Caco-2 (cell line): ENCODE results near the gene SGCD. TPM values are rescaled to one million over a fixed set of nuclear protein-coding genes. Genes with fewer than 3 reads are reported as not detected.

Experiments used
- BruUV-seq: library from RNA; stranded (reverse); fragments of 400-500 nt; replicated peaks from 2 replicates; lab custom pipeline; 2021; lab: Mats Ljungman, UMichigan
- CTCF ChIA-PET: fragments of 300-600 bp; sonication (Branson Sonifier 250); formaldehyde crosslinking; loops from one replicate; lab custom pipeline; 2022; ENCODE audit warnings: antibody characterized with exemption; lab: Charles Lee
- POLR2A ChIA-PET: fragments of 300-600 bp; sonication (Branson Sonifier 250); formaldehyde crosslinking; loops from one replicate; lab custom pipeline; 2022; ENCODE audit warnings: antibody characterized with exemption; lab: Charles Lee
- DNase-seq, 2 experiments: peaks; one replicate each; pipeline versions ENCODE4 v3.0.0 to v3.0.0-alpha.2; 2020 to 2022
- H3K27me3 ChIP-seq: replicated peaks from 2 replicates; pipeline ENCODE4 v1.6.0; 2011; ENCODE audit warnings: low read length; ENCODE audit not compliant: control insufficient read depth, insufficient read depth
- H3K36me3 ChIP-seq: 2 replicates; pipeline ENCODE4 v1.5.1; 2011; ENCODE audit warnings: low read length; ENCODE audit not compliant: control insufficient read depth, insufficient read depth
- H3K4me1 ChIP-seq: fragments of 250-450 bp; sonication (Bioruptor Pico); 2 replicates; pipeline ENCODE4 v1.5.1; 2020; ENCODE audit warnings: mild to moderate bottlenecking
- H3K4me3 ChIP-seq: 2 replicates; pipeline ENCODE4 v1.5.1; 2011; ENCODE audit warnings: low read depth, mild to moderate bottlenecking, control low read depth, low read length
- H3K9me3 ChIP-seq: fragments of 250-450 bp; sonication (Bioruptor Pico); 2 replicates; pipeline ENCODE4 v1.5.1; 2020; ENCODE audit warnings: mild to moderate bottlenecking, moderate library complexity
- H3K27ac Mint-ChIP-seq: one replicate; pipeline ENCODE4 v1.8.0; 2022; ENCODE audit warnings: mixed read lengths; ENCODE audit not compliant: unreplicated experiment
- H3K27me3 Mint-ChIP-seq: one replicate; pipeline ENCODE4 v1.8.0; 2022; ENCODE audit warnings: mixed read lengths; ENCODE audit not compliant: insufficient read depth, unreplicated experiment
- H3K36me3 Mint-ChIP-seq: one replicate; pipeline ENCODE4 v1.8.0; 2022; ENCODE audit warnings: mild to moderate bottlenecking, mixed read lengths; ENCODE audit not compliant: insufficient read depth, unreplicated experiment
- H3K4me1 Mint-ChIP-seq: one replicate; pipeline ENCODE4 v1.8.0; 2022; ENCODE audit warnings: low read depth, mixed read lengths; ENCODE audit not compliant: unreplicated experiment
- H3K4me3 Mint-ChIP-seq: one replicate; pipeline ENCODE4 v1.8.0; 2022; ENCODE audit warnings: mild to moderate bottlenecking, moderate library complexity, mixed read lengths; ENCODE audit not compliant: unreplicated experiment
- H3K9me3 Mint-ChIP-seq: one replicate; pipeline ENCODE4 v1.8.0; 2022; ENCODE audit warnings: mixed read lengths; ENCODE audit not compliant: unreplicated experiment
- CTCF ChIP-seq, 2 experiments: fragments of 200-600 bp in 1 of 2; IDR thresholded peaks; 1 replicate in 1 of 2; 2 replicates in 1 of 2; pipeline versions ENCODE4 v1.5.1 to v1.8.0; 2011 to 2022; ENCODE audit warnings: antibody characterized with exemption in 1 of 2, control low read depth in 1 of 2, inconsistent platforms in 1 of 2, low read depth in 1 of 2, low read length in 1 of 2, mild to moderate bottlenecking in 1 of 2, moderate library complexity in 1 of 2; ENCODE audit not compliant: insufficient read depth in 1 of 2, severe bottlenecking in 1 of 2, unreplicated experiment in 1 of 2
- intact Hi-C: fragments of 100-400 bp; cut with micrococcal nuclease; formaldehyde crosslinking; loops from one replicate; pipeline ENCODE4 v1.10.0; 2022; ENCODE audit not compliant: unreplicated experiment
- total RNA-seq: library from RNA; stranded (reverse); gene quantifications from 2 replicates; pipeline ENCODE4 v1.2.3, GENCODE V29; 2022

Gene SGCD
- total RNA-seq, 1 experiment from 2014 or later = 0.20 TPM

GRCh38 chr5:156331181-156331580 lies 4.2 kb downstream of the SGCD start:
- no peaks in the 10 kb centered on the region for H3K36me3 Mint-ChIP-seq
- no peak for DNase-seq
- H3K27ac Mint-ChIP-seq = no peak overlapping the region
- POLR2A ChIA-PET = no interaction called here
- CTCF ChIA-PET = no interaction called here
- no peak overlapping the region for H3K4me3 Mint-ChIP-seq
- intact Hi-C loops = no loop called here
- no peaks in the 10 kb centered on the region for H3K9me3 ChIP-seq
- no peak for TF ChIP-seq CTCF (IDR thresholded peaks at IDR 0.05; ENCODE audit: insufficient read depth in 1 of 2, low read depth in 1 of 2, low read length in 1 of 2, severe bottlenecking in 1 of 2, unreplicated experiment in 1 of 2)
- no TSS peak for BruUV-seq
- peaks cover 9% of the 10 kb centered on the region for H3K9me3 Mint-ChIP-seq
- H3K36me3 ChIP-seq = no peaks in the 10 kb centered on the region
- no peaks in the 10 kb centered on the region for H3K27me3 Mint-ChIP-seq
- H3K27me3 ChIP-seq = no peaks in the 10 kb centered on the region
- no peak overlapping the region for H3K4me3 ChIP-seq
- H3K4me1 Mint-ChIP-seq = no peaks in the 10 kb centered on the region
- H3K4me1 ChIP-seq = no peaks in the 10 kb centered on the region

- Mint-ChIP-seq H3K9me3 (peaks cover 9% of the 10 kb centered on the region), H3K4me3 (no peak overlapping the region), H3K4me1 (no peaks in the 10 kb centered on the region), H3K27ac (no peak overlapping the region), H3K36me3 (no peaks in the 10 kb centered on the region), H3K27me3 (no peaks in the 10 kb centered on the region)
- BruUV-seq = no TSS peak
- H3K4me3 ChIP-seq = no peak overlapping the region
- H3K36me3 ChIP-seq = no peaks in the 10 kb centered on the region
- H3K9me3 ChIP-seq = no peaks in the 10 kb centered on the region
- ChIA-PET CTCF (no interaction called here), POLR2A (no interaction called here)
- H3K27me3 ChIP-seq = no peaks in the 10 kb centered on the region
- intact Hi-C loops = no loop called here
- no peaks in the 10 kb centered on the region for H3K4me1 ChIP-seq
- TF ChIP-seq CTCF (IDR thresholded peaks at IDR 0.05; ENCODE audit: insufficient read depth in 1 of 2, low read depth in 1 of 2, low read length in 1 of 2, severe bottlenecking in 1 of 2, unreplicated experiment in 1 of 2) = no peak
- no peak for DNase-seq
Measured at GRCh38 chr5:156331845-156332244, 4.9 kb downstream of the SGCD start.

GRCh38 chr5:156332245-156332644 lies 5.3 kb downstream of the SGCD start:
- Histone ChIP-seq H3K36me3 (no peaks in the 10 kb centered on the region), H3K9me3 (no peaks in the 10 kb centered on the region), H3K4me3 (no peak overlapping the region), H3K27me3 (no peaks in the 10 kb centered on the region), H3K4me1 (no peaks in the 10 kb centered on the region)
- H3K4me1 Mint-ChIP-seq = no peaks in the 10 kb centered on the region
- ChIA-PET CTCF (no interaction called here), POLR2A (no interaction called here)
- no peaks in the 10 kb centered on the region for H3K36me3 Mint-ChIP-seq
- DNase-seq = no peak
- no TSS peak for BruUV-seq
- H3K27ac Mint-ChIP-seq = no peak overlapping the region
- H3K9me3 Mint-ChIP-seq = peaks cover 9% of the 10 kb centered on the region
- H3K4me3 Mint-ChIP-seq = no peak overlapping the region
- no peak for TF ChIP-seq CTCF (IDR thresholded peaks at IDR 0.05; ENCODE audit: insufficient read depth in 1 of 2, low read depth in 1 of 2, low read length in 1 of 2, severe bottlenecking in 1 of 2, unreplicated experiment in 1 of 2)
- H3K27me3 Mint-ChIP-seq = no peaks in the 10 kb centered on the region
- intact Hi-C loops = no loop called here
